ENCODE results near the gene FAM200A. TPM values are rescaled to one million over a fixed set of nuclear protein-coding genes. Genes with fewer than 3 reads are reported as not detected.

The FAM200A gene
- total and polyA plus RNA-seq, 2 experiments from 2014 or later: 7.7 to 7.9 TPM

GRCh38 chr7:99541212-99541611 is 10.7 kb downstream of the FAM200A start (continued):
- TF ChIP-seq, protein P1, sequence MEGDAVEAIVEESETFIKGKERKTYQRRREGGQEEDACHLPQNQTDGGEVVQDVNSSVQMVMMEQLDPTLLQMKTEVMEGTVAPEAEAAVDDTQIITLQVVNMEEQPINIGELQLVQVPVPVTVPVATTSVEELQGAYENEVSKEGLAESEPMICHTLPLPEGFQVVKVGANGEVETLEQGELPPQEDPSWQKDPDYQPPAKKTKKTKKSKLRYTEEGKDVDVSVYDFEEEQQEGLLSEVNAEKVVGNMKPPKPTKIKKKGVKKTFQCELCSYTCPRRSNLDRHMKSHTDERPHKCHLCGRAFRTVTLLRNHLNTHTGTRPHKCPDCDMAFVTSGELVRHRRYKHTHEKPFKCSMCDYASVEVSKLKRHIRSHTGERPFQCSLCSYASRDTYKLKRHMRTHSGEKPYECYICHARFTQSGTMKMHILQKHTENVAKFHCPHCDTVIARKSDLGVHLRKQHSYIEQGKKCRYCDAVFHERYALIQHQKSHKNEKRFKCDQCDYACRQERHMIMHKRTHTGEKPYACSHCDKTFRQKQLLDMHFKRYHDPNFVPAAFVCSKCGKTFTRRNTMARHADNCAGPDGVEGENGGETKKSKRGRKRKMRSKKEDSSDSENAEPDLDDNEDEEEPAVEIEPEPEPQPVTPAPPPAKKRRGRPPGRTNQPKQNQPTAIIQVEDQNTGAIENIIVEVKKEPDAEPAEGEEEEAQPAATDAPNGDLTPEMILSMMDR (conservative IDR thresholded peaks at IDR 0.05; ENCODE audit: low read depth in 2 of 2): no peak
- TF ChIP-seq NANOG (IDR thresholded peaks at IDR 0.05; ENCODE audit: borderline replicate concordance) (no peak), STAT1 (IDR thresholded peaks at IDR 0.05; ENCODE audit: unreplicated experiment) (no peak), EZH2 (IDR thresholded peaks at IDR 0.05; ENCODE audit: low read depth, unreplicated experiment) (no peak)
- TF ChIP-seq, protein P2, sequence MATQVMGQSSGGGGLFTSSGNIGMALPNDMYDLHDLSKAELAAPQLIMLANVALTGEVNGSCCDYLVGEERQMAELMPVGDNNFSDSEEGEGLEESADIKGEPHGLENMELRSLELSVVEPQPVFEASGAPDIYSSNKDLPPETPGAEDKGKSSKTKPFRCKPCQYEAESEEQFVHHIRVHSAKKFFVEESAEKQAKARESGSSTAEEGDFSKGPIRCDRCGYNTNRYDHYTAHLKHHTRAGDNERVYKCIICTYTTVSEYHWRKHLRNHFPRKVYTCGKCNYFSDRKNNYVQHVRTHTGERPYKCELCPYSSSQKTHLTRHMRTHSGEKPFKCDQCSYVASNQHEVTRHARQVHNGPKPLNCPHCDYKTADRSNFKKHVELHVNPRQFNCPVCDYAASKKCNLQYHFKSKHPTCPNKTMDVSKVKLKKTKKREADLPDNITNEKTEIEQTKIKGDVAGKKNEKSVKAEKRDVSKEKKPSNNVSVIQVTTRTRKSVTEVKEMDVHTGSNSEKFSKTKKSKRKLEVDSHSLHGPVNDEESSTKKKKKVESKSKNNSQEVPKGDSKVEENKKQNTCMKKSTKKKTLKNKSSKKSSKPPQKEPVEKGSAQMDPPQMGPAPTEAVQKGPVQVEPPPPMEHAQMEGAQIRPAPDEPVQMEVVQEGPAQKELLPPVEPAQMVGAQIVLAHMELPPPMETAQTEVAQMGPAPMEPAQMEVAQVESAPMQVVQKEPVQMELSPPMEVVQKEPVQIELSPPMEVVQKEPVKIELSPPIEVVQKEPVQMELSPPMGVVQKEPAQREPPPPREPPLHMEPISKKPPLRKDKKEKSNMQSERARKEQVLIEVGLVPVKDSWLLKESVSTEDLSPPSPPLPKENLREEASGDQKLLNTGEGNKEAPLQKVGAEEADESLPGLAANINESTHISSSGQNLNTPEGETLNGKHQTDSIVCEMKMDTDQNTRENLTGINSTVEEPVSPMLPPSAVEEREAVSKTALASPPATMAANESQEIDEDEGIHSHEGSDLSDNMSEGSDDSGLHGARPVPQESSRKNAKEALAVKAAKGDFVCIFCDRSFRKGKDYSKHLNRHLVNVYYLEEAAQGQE (IDR thresholded peaks at IDR 0.05; ENCODE audit: unreplicated experiment): no peak

DNA sequence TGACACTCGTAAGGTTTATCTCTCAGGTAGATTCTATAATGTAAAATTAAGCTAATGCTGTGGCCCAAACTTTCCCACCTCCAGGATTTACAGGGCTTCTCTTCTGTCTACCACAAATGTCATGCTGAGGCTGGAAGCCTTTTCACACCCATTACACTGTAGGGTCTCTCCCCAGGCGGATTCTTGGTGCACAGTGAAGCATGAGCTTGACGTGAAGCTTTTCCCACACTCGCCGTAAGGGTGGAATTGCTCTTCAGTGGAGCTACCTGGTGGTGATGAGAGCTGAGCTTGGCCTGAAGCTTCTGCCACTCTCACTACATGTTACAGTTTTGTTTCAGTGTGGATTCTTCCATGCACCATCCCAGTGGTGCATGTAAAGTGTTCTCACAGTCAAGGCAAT is 11.4 kb downstream of the FAM200A start:
- no peak overlapping the region for H3K4me2 ChIP-seq
- Mint-ChIP-seq H3K4me3 (no peak overlapping the region), H3K27ac (no peak overlapping the region), H3K4me1 (no peaks in the 10 kb centered on the region), H3K9me3 (peaks cover 95% of the 10 kb centered on the region), H3K36me3 (ENCODE audit: low read depth) (peaks cover 43% of the 10 kb centered on the region), H3K27me3 (ENCODE audit: insufficient read depth, low read depth, poor library complexity) (peaks cover 14% of the 10 kb centered on the region)
- DNase-seq (ENCODE audit: low spot score) (no peak), ATAC-seq (no peak)
- H3F3A ChIP-seq (replicated peaks; ENCODE audit: low read depth): no peaks in the 10 kb centered on the region
- H3K9me2 ChIP-seq (ENCODE audit: insufficient read depth): no peaks in the 10 kb centered on the region
- no peaks in the 10 kb centered on the region; the same call in 1 of the 2 replicates for H3K36me3 ChIP-seq (ENCODE audit: insufficient read depth)
- H3K79me2 ChIP-seq (replicated peaks; ENCODE audit: insufficient read depth): no peaks in the 10 kb centered on the region
- no peaks in the 10 kb centered on the region for H4K20me1 ChIP-seq (replicated peaks; ENCODE audit: insufficient read depth)
- H3K4me3 ChIP-seq: no peak overlapping the region
- no peaks in the 10 kb centered on the region for H3K4me1 ChIP-seq (ENCODE audit: insufficient read depth)
- H3K27ac ChIP-seq (ENCODE audit: low read depth): no peak overlapping the region
- H2AFZ ChIP-seq: no peak overlapping the region
- no peaks in the 10 kb centered on the region for H3K27me3 ChIP-seq (ENCODE audit: insufficient read depth)
- TF ChIP-seq POLR2AphosphoS5 (IDR thresholded peaks at IDR 0.05; ENCODE audit: low read depth) (no peak), JUNB (IDR thresholded peaks at IDR 0.05; ENCODE audit: unreplicated experiment) (no peak), NANOG (IDR thresholded peaks at IDR 0.05; ENCODE audit: borderline replicate concordance) (no peak), CREB1 (CRISPR knock-in tag; IDR thresholded peaks at IDR 0.05; ENCODE audit: low read depth) (no peak), ZNF114 (CRISPR knock-in tag; IDR thresholded peaks at IDR 0.05) (no peak), STAT1 (IDR thresholded peaks at IDR 0.05; ENCODE audit: unreplicated experiment) (no peak), EZH2 (IDR thresholded peaks at IDR 0.05; ENCODE audit: low read depth, unreplicated experiment) (no peak), EZH2phosphoT487 (IDR thresholded peaks at IDR 0.05; ENCODE audit: unreplicated experiment) (no peak)
- TF ChIP-seq, protein P2 (IDR thresholded peaks at IDR 0.05; ENCODE audit: unreplicated experiment): no peak
- TF ChIP-seq, protein P3, sequence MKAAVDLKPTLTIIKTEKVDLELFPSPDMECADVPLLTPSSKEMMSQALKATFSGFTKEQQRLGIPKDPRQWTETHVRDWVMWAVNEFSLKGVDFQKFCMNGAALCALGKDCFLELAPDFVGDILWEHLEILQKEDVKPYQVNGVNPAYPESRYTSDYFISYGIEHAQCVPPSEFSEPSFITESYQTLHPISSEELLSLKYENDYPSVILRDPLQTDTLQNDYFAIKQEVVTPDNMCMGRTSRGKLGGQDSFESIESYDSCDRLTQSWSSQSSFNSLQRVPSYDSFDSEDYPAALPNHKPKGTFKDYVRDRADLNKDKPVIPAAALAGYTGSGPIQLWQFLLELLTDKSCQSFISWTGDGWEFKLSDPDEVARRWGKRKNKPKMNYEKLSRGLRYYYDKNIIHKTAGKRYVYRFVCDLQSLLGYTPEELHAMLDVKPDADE (IDR thresholded peaks at IDR 0.05): no peak
- TF ChIP-seq, protein P1 (conservative IDR thresholded peaks at IDR 0.05; ENCODE audit: low read depth in 2 of 2): no peak

Measured in GM23338 (cell line).